ENCODE data around the gene MCCD1.

Gene MCCD1

GRCh38 chr6:31573239-31574105, 44.7 kb downstream of the MCCD1 start:
- in situ Hi-C loops (cut with HindIII; ENCODE audit: low pct_unique_long_range_greater_than_20kb, low sequenced_read_pairs): no loop called here
- no peak for DNase-seq (ENCODE audit: low read depth in 1 of 2, low spot score in 1 of 2)

GRCh38 chr6:31574106-31575061, 45.6 kb downstream of the MCCD1 start:
- in situ Hi-C loops (cut with HindIII; ENCODE audit: low pct_unique_long_range_greater_than_20kb, low sequenced_read_pairs): no loop called here
- DNase-seq (ENCODE audit: low read depth in 1 of 2, low spot score in 1 of 2): no peak
- TF ChIP-seq JUND (IDR thresholded peaks at IDR 0.05; ENCODE audit: low read depth): no peak

More at GRCh38 chr6:31573239-31574105, 44.7 kb downstream of the MCCD1 start:
- TF ChIP-seq JUND (IDR thresholded peaks at IDR 0.05; ENCODE audit: low read depth): no peak

GRCh38 chr6:31575335-31575901, 46.7 kb downstream of the MCCD1 start, which contains the start of gene TNF:
Gene TNF, plus strand, starts transcription at chr6:31575565. Its CDS starts 177 bp downstream, at chr6:31575742.
- TF ChIP-seq JUND (IDR thresholded peaks at IDR 0.05; ENCODE audit: low read depth): no peak
- in situ Hi-C loops (cut with HindIII; ENCODE audit: low pct_unique_long_range_greater_than_20kb, low sequenced_read_pairs): no loop called here
- DNase-seq (ENCODE audit: low read depth in 1 of 2, low spot score in 1 of 2): peak; percentile 68

- DNase-seq (ENCODE audit: low read depth in 1 of 2, low spot score in 1 of 2): no peak
- in situ Hi-C loops (cut with HindIII; ENCODE audit: low pct_unique_long_range_greater_than_20kb, low sequenced_read_pairs): no loop called here
- TF ChIP-seq JUND (IDR thresholded peaks at IDR 0.05; ENCODE audit: low read depth): no peak
Measured at GRCh38 chr6:31575952-31576685, 47.4 kb downstream of the MCCD1 start.

GRCh38 chr6:31576897-31577578, 48.3 kb downstream of the MCCD1 start:
- no peak for TF ChIP-seq JUND (IDR thresholded peaks at IDR 0.05; ENCODE audit: low read depth)
- in situ Hi-C loops (cut with HindIII; ENCODE audit: low pct_unique_long_range_greater_than_20kb, low sequenced_read_pairs): no loop called here
- no peak for DNase-seq (ENCODE audit: low read depth in 1 of 2, low spot score in 1 of 2)

- no peak for TF ChIP-seq JUND (IDR thresholded peaks at IDR 0.05; ENCODE audit: low read depth)
- in situ Hi-C loops (cut with HindIII; ENCODE audit: low pct_unique_long_range_greater_than_20kb, low sequenced_read_pairs): no loop called here
Measured at GRCh38 chr6:31577579-31577966, 48.8 kb downstream of the MCCD1 start.

GRCh38 chr6:31578184-31579118, 49.7 kb downstream of the MCCD1 start:
- in situ Hi-C loops (cut with HindIII; ENCODE audit: low pct_unique_long_range_greater_than_20kb, low sequenced_read_pairs): no loop called here
- no peak for TF ChIP-seq JUND (IDR thresholded peaks at IDR 0.05; ENCODE audit: low read depth)
- DNase-seq (ENCODE audit: low read depth in 1 of 2, low spot score in 1 of 2): peak in 1 of 2 experiments; percentile 45

More at GRCh38 chr6:31577579-31577966, 48.8 kb downstream of the MCCD1 start:
- DNase-seq (ENCODE audit: low read depth in 1 of 2, low spot score in 1 of 2): no peak

- TF ChIP-seq JUND (IDR thresholded peaks at IDR 0.05; ENCODE audit: low read depth): no peak
- no peak for DNase-seq (ENCODE audit: low read depth in 1 of 2, low spot score in 1 of 2)
- in situ Hi-C loops (cut with HindIII; ENCODE audit: low pct_unique_long_range_greater_than_20kb, low sequenced_read_pairs): no loop called here
Measured at GRCh38 chr6:31579119-31579505, 50.4 kb downstream of the MCCD1 start.
